Spleen (tissue), 7 donors: Measurements from ENCODE around the gene FAIM2.

Source experiments
- POLR2A ChIP-seq, 3 donors: fragments of 450-650 bp; IDR thresholded peaks; one replicate each; pipeline ENCODE4 v1.5.1; 2017; ENCODE audit warnings: antibody characterized with exemption in 3 of 3, mild to moderate bottlenecking in 1 of 3
- POLR2AphosphoS5 ChIP-seq, 3 donors: sonication (generic); formaldehyde crosslinking; IDR thresholded peaks; one replicate each; pipeline ENCODE4 v1.5.1; 2017; ENCODE audit warnings: antibody characterized with exemption in 3 of 3
- TF ChIP-seq, protein P1 (sequence below), 11 experiments: fragments of 200-600 bp in 7 of 11; fragments of 450-650 bp in 4 of 11; sonication (generic) in 4 of 11; IDR thresholded peaks in 8 of 11; conservative IDR thresholded peaks in 3 of 11; 1 replicate in 7 of 11; 2 replicates in 4 of 11; pipeline versions ENCODE4 v1.4.0 to v1.8.0; 2016 to 2021; ENCODE audit warnings: antibody characterized with exemption in 11 of 11, inconsistent platforms in 4 of 11, mild to moderate bottlenecking in 1 of 11
- donor health status: DM: no; HTN: no; CAD: no; lungs with moderate emphysema.
- donor health status: DM: no; HTN: no; CAD: no.
- donor health status: DM: no; HTN: no; CAD: no.

DNA sequence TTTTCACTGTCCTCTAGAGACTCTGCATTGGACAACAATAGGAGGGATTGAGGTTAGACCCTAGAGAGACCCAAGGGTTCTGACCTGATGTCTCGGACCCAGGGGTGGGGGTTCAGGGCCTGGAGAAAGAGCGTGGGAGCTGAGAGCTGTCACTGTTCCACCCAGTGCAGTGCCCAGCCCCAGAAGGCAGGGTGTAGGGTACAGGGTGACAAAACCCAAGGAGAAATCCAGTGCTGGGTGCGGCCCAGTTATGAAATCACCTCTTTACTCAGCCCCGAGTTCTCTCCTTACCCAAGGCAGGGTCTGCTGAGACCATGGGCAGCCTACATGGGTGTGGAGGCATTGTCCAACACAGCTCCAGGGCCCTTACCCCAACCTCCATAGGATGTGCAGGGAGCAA, 49.5 kb upstream of the FAIM2 start:
- TF ChIP-seq, protein P1, sequence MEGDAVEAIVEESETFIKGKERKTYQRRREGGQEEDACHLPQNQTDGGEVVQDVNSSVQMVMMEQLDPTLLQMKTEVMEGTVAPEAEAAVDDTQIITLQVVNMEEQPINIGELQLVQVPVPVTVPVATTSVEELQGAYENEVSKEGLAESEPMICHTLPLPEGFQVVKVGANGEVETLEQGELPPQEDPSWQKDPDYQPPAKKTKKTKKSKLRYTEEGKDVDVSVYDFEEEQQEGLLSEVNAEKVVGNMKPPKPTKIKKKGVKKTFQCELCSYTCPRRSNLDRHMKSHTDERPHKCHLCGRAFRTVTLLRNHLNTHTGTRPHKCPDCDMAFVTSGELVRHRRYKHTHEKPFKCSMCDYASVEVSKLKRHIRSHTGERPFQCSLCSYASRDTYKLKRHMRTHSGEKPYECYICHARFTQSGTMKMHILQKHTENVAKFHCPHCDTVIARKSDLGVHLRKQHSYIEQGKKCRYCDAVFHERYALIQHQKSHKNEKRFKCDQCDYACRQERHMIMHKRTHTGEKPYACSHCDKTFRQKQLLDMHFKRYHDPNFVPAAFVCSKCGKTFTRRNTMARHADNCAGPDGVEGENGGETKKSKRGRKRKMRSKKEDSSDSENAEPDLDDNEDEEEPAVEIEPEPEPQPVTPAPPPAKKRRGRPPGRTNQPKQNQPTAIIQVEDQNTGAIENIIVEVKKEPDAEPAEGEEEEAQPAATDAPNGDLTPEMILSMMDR (IDR thresholded peaks at IDR 0.05 in 8 of 11, conservative IDR thresholded peaks at IDR 0.05 in 3 of 11), result no peak
- TF ChIP-seq POLR2AphosphoS5 (IDR thresholded peaks at IDR 0.05), result no peak
- no peak for TF ChIP-seq POLR2A (IDR thresholded peaks at IDR 0.05)
